Lower leg skin (tissue), 4 donors: ENCODE measurements around the gene FAT3. TPM values are rescaled to one million over a fixed set of nuclear protein-coding genes. Genes with fewer than 3 reads are reported as not detected.

Source experiments
- DNase-seq, 2 donors: peaks; one replicate each; pipeline ENCODE4 v3.0.0-alpha.2; 2019; ENCODE audit warnings: low spot score in 2 of 2
- H3K4me3 ChIP-seq: fragments of 200-600 bp; sonication (generic); 2 replicates; pipeline ENCODE4 v1.5.1; 2017; ENCODE audit warnings: mild to moderate bottlenecking, low read depth; ENCODE audit not compliant: poor library complexity, severe bottlenecking
- POLR2A ChIP-seq, 2 donors: fragments of 450-650 bp; IDR thresholded peaks; one replicate each; pipeline ENCODE4 v1.6.1; 2016 to 2017; ENCODE audit warnings: antibody characterized with exemption in 2 of 2, mild to moderate bottlenecking in 1 of 2, moderate library complexity in 1 of 2
- whole genome bisulfite sequencing, 2 donors: methylation state at CpG; one replicate each; pipeline ENCODE4 v1.1.5; 2018; 5-methylcytosine and 5-hydroxymethylcytosine counted together
- intact Hi-C: fragments of 100-400 bp; cut with DNase I; formaldehyde crosslinking; loops from one replicate; pipeline ENCODE4 v1.15.0; 2023; ENCODE audit warnings: low total_unique reads
- total RNA-seq, 4 donors: library from RNA; depleted of rRNA; stranded (reverse); fragments of >200 nt; gene quantifications; one replicate each; pipeline ENCODE4 v1.1.0, GENCODE V29; 2016
- TF ChIP-seq, protein P1 (sequence below), 3 donors: fragments of 450-650 bp; IDR thresholded peaks; one replicate each; pipeline ENCODE4 v1.5.1; 2016; ENCODE audit warnings: antibody characterized with exemption in 3 of 3, mild to moderate bottlenecking in 3 of 3, moderate library complexity in 2 of 3

FAT3 gene
- total RNA-seq, 4 donors from 2014 or later, result 0.15 to 1.2 (median 0.28) TPM

- TF ChIP-seq POLR2A (IDR thresholded peaks at IDR 0.05), result no peak
- TF ChIP-seq, protein P1, sequence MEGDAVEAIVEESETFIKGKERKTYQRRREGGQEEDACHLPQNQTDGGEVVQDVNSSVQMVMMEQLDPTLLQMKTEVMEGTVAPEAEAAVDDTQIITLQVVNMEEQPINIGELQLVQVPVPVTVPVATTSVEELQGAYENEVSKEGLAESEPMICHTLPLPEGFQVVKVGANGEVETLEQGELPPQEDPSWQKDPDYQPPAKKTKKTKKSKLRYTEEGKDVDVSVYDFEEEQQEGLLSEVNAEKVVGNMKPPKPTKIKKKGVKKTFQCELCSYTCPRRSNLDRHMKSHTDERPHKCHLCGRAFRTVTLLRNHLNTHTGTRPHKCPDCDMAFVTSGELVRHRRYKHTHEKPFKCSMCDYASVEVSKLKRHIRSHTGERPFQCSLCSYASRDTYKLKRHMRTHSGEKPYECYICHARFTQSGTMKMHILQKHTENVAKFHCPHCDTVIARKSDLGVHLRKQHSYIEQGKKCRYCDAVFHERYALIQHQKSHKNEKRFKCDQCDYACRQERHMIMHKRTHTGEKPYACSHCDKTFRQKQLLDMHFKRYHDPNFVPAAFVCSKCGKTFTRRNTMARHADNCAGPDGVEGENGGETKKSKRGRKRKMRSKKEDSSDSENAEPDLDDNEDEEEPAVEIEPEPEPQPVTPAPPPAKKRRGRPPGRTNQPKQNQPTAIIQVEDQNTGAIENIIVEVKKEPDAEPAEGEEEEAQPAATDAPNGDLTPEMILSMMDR (IDR thresholded peaks at IDR 0.05), result no peak
- 81 to 85% methylated on average over 1 of the region's 1 CpG for WGBS, 2 donors
- DNase-seq, result no peak
- H3K4me3 ChIP-seq, result no peak overlapping the region
- intact Hi-C loops, result no loop called here
These were observed 12.1 kb upstream of the FAT3 start for GRCh38 chr11:92212530-92212929.

GRCh38 chr11:92216789-92217188 lies 7.8 kb upstream of the FAT3 start:
- WGBS, 2 donors, result 58 to 61% methylated on average over 3 of the region's 3 CpGs
- intact Hi-C loops, result no loop called here
- DNase-seq, result no peak
- TF ChIP-seq, protein P1 (IDR thresholded peaks at IDR 0.05), result no peak
- TF ChIP-seq POLR2A (IDR thresholded peaks at IDR 0.05), result no peak
- H3K4me3 ChIP-seq, result no peak overlapping the region

DNA sequence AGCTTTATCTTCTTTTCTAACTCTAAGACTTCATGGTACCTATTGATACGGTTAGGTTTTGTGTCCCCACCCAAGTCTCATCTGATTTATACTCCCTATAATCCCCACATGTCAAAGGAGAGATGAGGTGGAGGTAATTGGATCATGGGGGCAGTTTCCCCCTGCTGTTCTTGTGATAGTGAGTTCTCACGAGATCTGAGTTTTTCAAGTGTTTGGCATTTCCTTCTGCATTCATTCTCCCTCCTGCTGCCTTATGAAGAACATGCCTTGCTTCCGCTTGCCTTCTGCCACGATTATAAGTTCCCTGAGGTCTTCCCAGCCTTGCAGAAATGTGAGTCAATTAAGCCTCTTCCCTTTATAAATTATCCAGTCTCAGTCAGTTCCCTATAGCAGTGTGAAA lies 5.1 kb upstream of the FAT3 start:
- no peak for TF ChIP-seq POLR2A (IDR thresholded peaks at IDR 0.05)
- TF ChIP-seq, protein P1 (IDR thresholded peaks at IDR 0.05), result no peak
- intact Hi-C loops, result no loop called here
- 58 to 61% methylated on average over 4 of the region's 4 CpGs for WGBS, 2 donors
- no peak overlapping the region for H3K4me3 ChIP-seq
- no peak for DNase-seq

DNA sequence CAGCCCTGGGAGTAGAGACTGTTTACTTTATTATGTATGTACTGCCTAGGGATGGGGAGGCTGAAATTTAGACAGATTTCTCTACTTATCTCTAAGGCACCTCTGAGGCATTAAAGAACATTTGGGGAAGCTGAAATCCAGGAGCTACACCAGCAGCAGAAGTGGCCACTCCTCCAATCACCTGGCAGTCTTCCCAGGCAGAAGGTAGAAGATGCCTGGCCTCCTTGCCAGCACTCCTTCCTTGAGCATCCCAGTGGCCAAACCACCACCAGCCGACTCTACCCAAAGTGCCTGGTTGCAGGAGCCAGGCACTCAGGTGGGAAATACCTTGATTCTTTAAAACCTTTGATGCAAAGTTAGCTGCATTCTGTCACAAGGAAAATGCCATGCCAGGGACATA lies 1.9 kb upstream of the FAT3 start:
- DNase-seq, result no peak
- no peak overlapping the region for H3K4me3 ChIP-seq
- 54 to 73% methylated on average over 1 of the region's 1 CpG for WGBS, 2 donors
- intact Hi-C loops, result no loop called here
- TF ChIP-seq POLR2A (IDR thresholded peaks at IDR 0.05), result no peak
- TF ChIP-seq, protein P1 (IDR thresholded peaks at IDR 0.05), result no peak

GRCh38 chr11:92224054-92224406 lies 588 bp upstream of the FAT3 start:
- TF ChIP-seq, protein P1 (IDR thresholded peaks at IDR 0.05), result no peak
- TF ChIP-seq POLR2A (IDR thresholded peaks at IDR 0.05), result no peak
- no peak overlapping the region for H3K4me3 ChIP-seq
- WGBS, 2 donors, result 3 to 4% methylated on average over 8 of the region's 8 CpGs
- intact Hi-C loops, result no loop called here
- no peak for DNase-seq

DNA sequence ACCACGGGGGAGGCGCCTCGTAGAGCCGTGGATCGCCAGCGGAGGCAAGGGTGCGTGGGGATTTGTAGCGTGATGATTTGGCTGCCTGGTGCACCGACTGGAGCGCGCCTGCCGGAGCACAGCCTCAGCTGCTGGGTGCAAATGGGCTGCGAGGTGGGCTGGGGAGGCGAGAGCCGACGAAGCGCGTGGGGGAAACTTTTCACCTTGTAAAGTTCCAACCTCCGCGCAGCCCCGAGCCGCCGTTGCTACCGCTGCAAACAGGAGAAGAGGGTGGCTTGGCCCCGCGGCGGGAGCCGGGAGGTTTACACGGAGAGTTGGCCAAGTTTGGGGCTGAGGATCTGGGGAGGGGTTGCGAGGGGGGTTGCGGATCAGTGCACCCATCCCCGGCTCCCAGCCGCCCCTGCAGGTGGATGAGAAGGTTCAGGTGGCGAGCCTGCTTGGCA lies 528 bp downstream of the FAT3 start:
- DNase-seq, result no peak
- H3K4me3 ChIP-seq, result no peak overlapping the region
- 1% methylated on average over 29 to 31 of the region's 34 CpGs for WGBS, 2 donors
- TF ChIP-seq, protein P1 (IDR thresholded peaks at IDR 0.05), result no peak
- no peak for TF ChIP-seq POLR2A (IDR thresholded peaks at IDR 0.05)
- intact Hi-C loops, result no loop called here
